OCI-LY3 (cell line): Measurements from ENCODE around the gene YWHAE.

Source experiments
- H2AFZ ChIP-seq: fragments of 200-600, 300-600 bp; shearing (Covaris generic); 2 replicates; pipeline ENCODE4 v1.6.0; 2014; ENCODE audit warnings: antibody characterized with exemption, low read depth, low read length
- H3K27ac ChIP-seq: fragments of 200-600, 300-600 bp; sonication (generic); 2 replicates; pipeline ENCODE4 v1.5.1; 2014; ENCODE audit warnings: mild to moderate bottlenecking, low read length, moderate library complexity, mixed read lengths
- H3K27me3 ChIP-seq: fragments of 200-600, 300-600 bp; sonication (generic); 2 replicates; pipeline ENCODE4 v1.6.1; 2014; ENCODE audit warnings: low read depth, low read length, mixed read lengths
- H3K36me3 ChIP-seq: fragments of 200-600, 300-600 bp; sonication (generic); replicated peaks from 2 replicates; pipeline ENCODE3; 2014; ENCODE audit warnings: low read depth, low read length, mixed read lengths
- H3K4me1 ChIP-seq: fragments of 300-600, 200-600 bp; sonication (generic); 2 replicates; pipeline ENCODE4 v1.6.1; 2014; ENCODE audit warnings: low read length, mixed read lengths
- H3K4me2 ChIP-seq: fragments of 200-600, 300-600 bp; sonication (generic); 2 replicates; pipeline ENCODE4 v1.6.1; 2014; ENCODE audit warnings: low read length, mixed read lengths
- H3K4me3 ChIP-seq: fragments of 300-600, 200-600 bp; sonication (generic); 2 replicates; pipeline ENCODE4 v1.5.1; 2014; ENCODE audit warnings: antibody characterized with exemption, mild to moderate bottlenecking, low read length, moderate library complexity
- H3K79me2 ChIP-seq: fragments of 300-600, 200-600 bp; shearing (Covaris generic); 2 replicates; pipeline ENCODE4 v1.6.1; 2014; ENCODE audit warnings: mild to moderate bottlenecking, low read length, mixed read lengths
- H3K9ac ChIP-seq: fragments of 300-600, 200-600 bp; shearing (Covaris generic); 2 replicates; pipeline ENCODE4 v1.6.0; 2014; ENCODE audit warnings: mild to moderate bottlenecking, low read length, moderate library complexity
- H3K9me3 ChIP-seq: fragments of 200-600, 300-600 bp; shearing (Covaris generic); 2 replicates; pipeline ENCODE4 v1.6.1; 2014; ENCODE audit warnings: low read length, mixed read lengths; ENCODE audit not compliant: insufficient read depth
- H4K20me1 ChIP-seq: fragments of 200-600, 300-600 bp; sonication (generic); 2 replicates; pipeline ENCODE4 v1.6.1; 2016; ENCODE audit warnings: low read length, mixed read lengths; ENCODE audit not compliant: insufficient read depth
- EZH2phosphoT487 ChIP-seq: fragments of 200-600 bp; shearing (Covaris generic); IDR thresholded peaks from 2 replicates; pipeline ENCODE4 v1.6.1; 2018; ENCODE audit warnings: antibody characterized with exemption, mixed run types, low read depth
- TF ChIP-seq, protein P1 (sequence below): fragments of 200-600, 300-600 bp; sonication (generic); IDR thresholded peaks from 2 replicates; pipeline ENCODE4 v1.5.1; 2014; ENCODE audit warnings: antibody characterized with exemption, low read length, low read depth

Gene YWHAE

DNA sequence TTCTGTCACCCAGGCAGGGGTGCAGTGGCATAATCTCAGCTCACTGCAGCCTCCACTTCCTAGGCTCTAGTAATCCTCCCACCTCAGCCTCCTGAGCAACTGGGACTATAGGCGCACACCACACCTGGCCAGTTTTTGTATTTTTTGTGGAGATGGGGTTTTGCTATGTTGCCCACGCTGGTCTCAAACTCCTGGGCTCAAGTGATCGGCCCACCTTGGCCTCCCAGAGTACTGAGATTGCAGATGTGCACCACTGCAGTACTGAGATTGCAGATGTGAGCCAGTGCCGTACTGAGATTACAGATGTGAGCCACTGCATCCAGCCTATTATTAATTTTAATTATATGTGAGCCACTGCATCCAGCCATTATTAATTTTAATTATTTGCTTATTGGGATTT, 42.2 kb upstream of the YWHAE start:
- no peaks in the 10 kb centered on the region for H3K36me3 ChIP-seq
- H3K79me2 ChIP-seq: peaks cover 83% of the 10 kb centered on the region

DNA sequence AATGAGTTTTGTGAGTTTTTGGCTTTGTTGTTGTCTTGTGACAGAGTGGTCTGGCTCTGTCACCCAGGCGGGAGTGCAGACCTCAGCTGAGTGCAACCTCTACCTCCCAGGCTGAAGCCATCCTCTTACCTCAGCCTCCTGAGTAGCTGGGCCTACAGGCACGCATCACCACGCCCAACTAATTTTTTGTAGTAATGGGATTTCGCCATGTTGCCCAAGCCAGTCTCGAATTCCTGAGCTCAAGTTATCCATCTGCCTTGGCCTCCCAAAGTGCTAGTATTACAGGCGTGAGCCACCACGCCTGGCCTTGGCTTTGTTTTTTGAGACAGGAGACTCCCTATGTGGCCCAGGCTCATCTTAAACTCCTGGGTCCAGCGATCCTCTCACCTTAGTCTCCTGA, 40.9 kb upstream of the YWHAE start:
- Histone ChIP-seq H3K4me3 (no peak overlapping the region), H3K79me2 (peaks cover 80% of the 10 kb centered on the region), H3K9ac (no peak overlapping the region), H3K36me3 (peaks cover 7% of the 10 kb centered on the region), H3K27ac (no peak overlapping the region), H3K4me1 (no peaks in the 10 kb centered on the region), H3K27me3 (no peaks in the 10 kb centered on the region), H3K9me3 (no peaks in the 10 kb centered on the region), H2AFZ (no peak overlapping the region), H4K20me1 (peaks cover 13% of the 10 kb centered on the region; the same call in 1 of the 2 replicates), H3K4me2 (no peak overlapping the region)
- TF ChIP-seq EZH2phosphoT487: no peak
- TF ChIP-seq, protein P1, sequence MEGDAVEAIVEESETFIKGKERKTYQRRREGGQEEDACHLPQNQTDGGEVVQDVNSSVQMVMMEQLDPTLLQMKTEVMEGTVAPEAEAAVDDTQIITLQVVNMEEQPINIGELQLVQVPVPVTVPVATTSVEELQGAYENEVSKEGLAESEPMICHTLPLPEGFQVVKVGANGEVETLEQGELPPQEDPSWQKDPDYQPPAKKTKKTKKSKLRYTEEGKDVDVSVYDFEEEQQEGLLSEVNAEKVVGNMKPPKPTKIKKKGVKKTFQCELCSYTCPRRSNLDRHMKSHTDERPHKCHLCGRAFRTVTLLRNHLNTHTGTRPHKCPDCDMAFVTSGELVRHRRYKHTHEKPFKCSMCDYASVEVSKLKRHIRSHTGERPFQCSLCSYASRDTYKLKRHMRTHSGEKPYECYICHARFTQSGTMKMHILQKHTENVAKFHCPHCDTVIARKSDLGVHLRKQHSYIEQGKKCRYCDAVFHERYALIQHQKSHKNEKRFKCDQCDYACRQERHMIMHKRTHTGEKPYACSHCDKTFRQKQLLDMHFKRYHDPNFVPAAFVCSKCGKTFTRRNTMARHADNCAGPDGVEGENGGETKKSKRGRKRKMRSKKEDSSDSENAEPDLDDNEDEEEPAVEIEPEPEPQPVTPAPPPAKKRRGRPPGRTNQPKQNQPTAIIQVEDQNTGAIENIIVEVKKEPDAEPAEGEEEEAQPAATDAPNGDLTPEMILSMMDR: no peak

More for the DNA sequence above, 42.2 kb upstream of the YWHAE start:
- no peak overlapping the region for H3K4me3 ChIP-seq
- no peaks in the 10 kb centered on the region for H3K9me3 ChIP-seq
- H3K9ac ChIP-seq: no peak overlapping the region
- H4K20me1 ChIP-seq: peaks cover 15% of the 10 kb centered on the region; the same call in 1 of the 2 replicates
- H3K27ac ChIP-seq: no peak overlapping the region
- no peak overlapping the region for H3K4me2 ChIP-seq
- H3K4me1 ChIP-seq: no peaks in the 10 kb centered on the region
- H3K27me3 ChIP-seq: no peaks in the 10 kb centered on the region
- TF ChIP-seq, protein P1: no peak
- no peak for TF ChIP-seq EZH2phosphoT487
- no peak overlapping the region for H2AFZ ChIP-seq

DNA sequence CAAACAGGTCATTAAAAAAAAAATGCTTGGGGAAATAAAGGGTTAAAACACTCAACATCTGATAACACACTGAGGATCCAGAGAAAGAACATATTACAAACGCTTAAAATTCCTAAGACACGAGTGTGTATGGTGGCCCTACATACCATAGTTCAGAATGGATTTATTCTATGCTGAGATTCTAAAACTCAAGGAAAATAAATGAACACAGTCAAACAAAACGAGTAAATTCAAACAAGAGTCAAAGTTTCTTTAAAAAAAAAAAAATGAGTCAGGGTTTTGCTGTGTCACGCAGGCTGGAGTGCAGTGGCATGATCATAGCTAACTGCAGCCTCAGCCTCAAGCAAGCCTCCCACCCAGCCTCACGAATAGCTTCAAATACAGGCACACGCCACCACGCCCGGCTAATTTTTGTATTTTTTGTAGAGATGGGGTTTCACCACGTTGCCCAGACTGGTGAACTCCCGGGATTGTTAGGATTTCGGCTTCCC, 38.6 kb upstream of the YWHAE start:
- Histone ChIP-seq H3K4me2 (no peak overlapping the region), H3K79me2 (peaks cover 73% of the 10 kb centered on the region), H3K4me1 (no peaks in the 10 kb centered on the region), H3K9ac (no peak overlapping the region), H3K27ac (no peak overlapping the region), H3K27me3 (no peaks in the 10 kb centered on the region), H3K9me3 (no peaks in the 10 kb centered on the region), H4K20me1 (no peaks in the 10 kb centered on the region), H2AFZ (no peak overlapping the region), H3K36me3 (peaks cover 17% of the 10 kb centered on the region), H3K4me3 (no peak overlapping the region)
- no peak for TF ChIP-seq EZH2phosphoT487
- TF ChIP-seq, protein P1: no peak

DNA sequence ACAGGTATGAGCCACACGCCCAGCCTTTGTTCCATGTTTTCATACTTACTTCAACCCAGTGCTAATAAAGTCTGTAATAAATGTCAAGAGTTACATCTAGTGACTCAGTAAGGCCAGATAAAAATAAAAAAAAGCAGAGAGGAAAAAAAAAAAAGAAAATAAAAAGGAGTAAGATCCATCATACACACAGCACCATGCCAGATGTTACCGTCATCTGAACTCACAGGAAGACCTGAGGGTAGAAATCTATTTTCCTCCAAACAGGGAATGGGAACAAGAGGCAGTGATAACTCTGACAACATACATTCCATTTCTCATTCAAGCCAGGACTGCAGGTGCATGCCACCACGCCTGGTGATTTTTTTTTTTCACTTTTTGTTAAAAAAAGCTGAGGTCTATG, 35.3 kb upstream of the YWHAE start:
- Histone ChIP-seq H3K27ac (no peak overlapping the region), H3K79me2 (peaks cover 68% of the 10 kb centered on the region), H4K20me1 (no peaks in the 10 kb centered on the region), H2AFZ (no peak overlapping the region), H3K4me1 (peaks cover 5% of the 10 kb centered on the region), H3K4me2 (no peak overlapping the region), H3K9me3 (no peaks in the 10 kb centered on the region), H3K27me3 (no peaks in the 10 kb centered on the region), H3K9ac (no peak overlapping the region), H3K36me3 (peaks cover 26% of the 10 kb centered on the region), H3K4me3 (no peak overlapping the region)
- TF ChIP-seq EZH2phosphoT487: no peak
- TF ChIP-seq, protein P1: no peak
